ENCODE results near the gene SPTY2D1. TPM values are rescaled to one million over a fixed set of nuclear protein-coding genes. Genes with fewer than 3 reads are reported as not detected.
"Not testable (repeated sequence)": the region's sequence is repeated elsewhere in the genome, so short reads cannot be mapped to it uniquely, and the experiment has no call there.

Gene SPTY2D1
- total and polyA plus RNA-seq, 12 donors: 1.9 to 18.8 (median 9.9) TPM

DNA sequence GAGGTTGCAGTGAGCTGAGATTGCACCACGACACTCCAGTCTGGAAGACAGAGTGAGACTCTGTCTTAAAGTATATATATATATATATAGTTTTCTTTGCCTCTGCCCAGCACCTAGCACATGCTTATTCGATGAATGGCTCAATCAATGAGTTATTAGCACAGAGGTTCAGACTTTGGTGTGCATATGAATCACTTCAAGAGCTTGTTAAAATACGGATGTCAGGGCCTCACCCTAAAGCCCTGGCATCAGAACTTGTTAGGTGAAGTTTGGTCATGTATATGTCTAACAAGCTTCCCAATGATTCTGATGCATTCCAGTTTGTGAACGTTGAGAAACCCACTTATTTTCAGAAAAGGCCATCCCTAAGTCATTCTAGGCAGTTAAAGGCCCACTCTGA, 42.7 kb upstream of the SPTY2D1 start:
- Histone ChIP-seq H3K36me3 (no peaks in the 10 kb centered on the region), H3K27me3 (no peaks in the 10 kb centered on the region), H3K4me3 (no peak overlapping the region), H3K4me1 (no peaks in the 10 kb centered on the region), H3K9me3 (no peaks in the 10 kb centered on the region), H3K27ac (no peak overlapping the region)
- intact Hi-C loops (cut with DNase I): no loop called here
- WGBS, 2 donors: 64 to 86% methylated on average over 4 of the region's 4 CpGs
- no peak for DNase-seq
- TF ChIP-seq, protein P1, sequence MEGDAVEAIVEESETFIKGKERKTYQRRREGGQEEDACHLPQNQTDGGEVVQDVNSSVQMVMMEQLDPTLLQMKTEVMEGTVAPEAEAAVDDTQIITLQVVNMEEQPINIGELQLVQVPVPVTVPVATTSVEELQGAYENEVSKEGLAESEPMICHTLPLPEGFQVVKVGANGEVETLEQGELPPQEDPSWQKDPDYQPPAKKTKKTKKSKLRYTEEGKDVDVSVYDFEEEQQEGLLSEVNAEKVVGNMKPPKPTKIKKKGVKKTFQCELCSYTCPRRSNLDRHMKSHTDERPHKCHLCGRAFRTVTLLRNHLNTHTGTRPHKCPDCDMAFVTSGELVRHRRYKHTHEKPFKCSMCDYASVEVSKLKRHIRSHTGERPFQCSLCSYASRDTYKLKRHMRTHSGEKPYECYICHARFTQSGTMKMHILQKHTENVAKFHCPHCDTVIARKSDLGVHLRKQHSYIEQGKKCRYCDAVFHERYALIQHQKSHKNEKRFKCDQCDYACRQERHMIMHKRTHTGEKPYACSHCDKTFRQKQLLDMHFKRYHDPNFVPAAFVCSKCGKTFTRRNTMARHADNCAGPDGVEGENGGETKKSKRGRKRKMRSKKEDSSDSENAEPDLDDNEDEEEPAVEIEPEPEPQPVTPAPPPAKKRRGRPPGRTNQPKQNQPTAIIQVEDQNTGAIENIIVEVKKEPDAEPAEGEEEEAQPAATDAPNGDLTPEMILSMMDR (IDR thresholded peaks at IDR 0.05): no peak
- no peak for ATAC-seq

DNA sequence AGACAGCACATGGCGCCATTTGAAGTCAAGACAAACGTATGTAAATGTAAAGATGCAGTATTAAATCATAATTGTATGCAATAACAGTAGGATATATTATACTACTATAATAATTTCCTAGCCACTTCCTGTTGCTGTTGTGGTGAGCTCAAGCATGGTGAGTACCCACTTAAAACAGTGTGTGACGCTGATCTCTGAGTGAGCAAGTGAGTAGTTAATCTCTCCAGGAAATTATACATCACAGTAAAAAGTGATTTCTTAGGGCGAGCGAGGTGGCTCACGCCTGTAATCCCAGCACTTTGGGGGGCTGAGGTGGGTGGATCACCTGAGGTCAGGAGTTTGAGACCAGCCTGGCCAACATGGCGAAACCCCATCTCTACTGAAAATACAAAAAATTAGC, 38.1 kb upstream of the SPTY2D1 start:
- peaks cover 0 to 11% (median 0%) of the 10 kb centered on the region in 9 donors for H3K4me1 ChIP-seq
- ATAC-seq: not testable (repeated sequence)

DNA sequence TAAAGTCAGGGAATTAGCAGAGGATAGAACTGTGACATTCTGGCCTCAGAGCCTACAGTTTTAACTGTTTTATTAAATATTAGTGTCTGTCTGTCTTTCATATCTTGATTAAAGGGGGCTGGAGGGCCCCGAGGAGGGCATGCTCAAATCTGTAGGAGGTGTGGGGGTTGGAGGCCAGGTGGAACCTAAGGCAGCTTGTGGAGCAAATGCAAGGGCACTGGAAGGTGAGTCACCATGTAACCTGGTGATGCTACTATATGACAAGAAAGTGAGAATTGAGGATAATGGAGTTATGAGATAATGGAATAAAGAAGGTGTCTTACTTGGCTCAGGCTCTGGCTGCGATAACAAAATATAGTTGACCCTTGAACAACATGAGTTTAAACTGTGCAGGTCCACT, 37.1 kb upstream of the SPTY2D1 start:
- TF ChIP-seq, protein P1 (IDR thresholded peaks at IDR 0.05): no peak
- no peak for ATAC-seq
- Histone ChIP-seq H3K4me1 (peaks cover 0 to 11% (median 0%) of the 10 kb centered on the region in 9 donors), H3K9me3 (no peaks in the 10 kb centered on the region), H3K36me3 (no peaks in the 10 kb centered on the region), H3K4me3 (no peak overlapping the region), H3K27ac (no peak overlapping the region), H3K27me3 (peaks cover 0 to 4% (median 2%) of the 10 kb centered on the region in 7 donors)
- WGBS, 2 donors: 80 to 89% methylated on average over 2 of the region's 2 CpGs
- intact Hi-C loops (cut with DNase I): no loop called here
- DNase-seq: no peak

More for the DNA sequence above, 38.1 kb upstream of the SPTY2D1 start:
- H3K9me3 ChIP-seq; H3K36me3 ChIP-seq; H3K4me3 ChIP-seq; DNase-seq; H3K27ac ChIP-seq; H3K27me3 ChIP-seq; intact Hi-C loops (cut with DNase I): not testable (repeated sequence)
- 79 to 90% methylated on average over 7 of the region's 7 CpGs for WGBS, 2 donors

DNA sequence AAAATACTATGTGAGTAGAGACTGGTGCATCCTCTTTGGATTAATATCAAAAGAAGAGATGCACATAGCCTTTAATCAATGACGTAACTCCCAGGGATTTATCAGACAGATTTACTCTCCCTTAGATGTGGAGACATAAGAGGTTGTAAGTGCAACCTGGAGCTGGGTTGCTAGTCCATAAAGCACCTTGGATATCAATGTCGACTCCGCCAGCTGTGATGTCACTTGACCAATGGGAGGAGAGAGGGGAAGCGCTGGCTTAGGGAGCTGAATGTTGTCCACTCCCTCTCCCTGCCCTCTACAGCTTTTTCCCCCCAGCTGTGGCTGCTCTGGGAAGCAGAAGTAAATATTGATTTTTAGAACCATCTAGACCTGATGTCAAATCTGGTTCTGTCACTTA, 35.6 kb upstream of the SPTY2D1 start:
- TF ChIP-seq, protein P1 (IDR thresholded peaks at IDR 0.05): no peak

DNA sequence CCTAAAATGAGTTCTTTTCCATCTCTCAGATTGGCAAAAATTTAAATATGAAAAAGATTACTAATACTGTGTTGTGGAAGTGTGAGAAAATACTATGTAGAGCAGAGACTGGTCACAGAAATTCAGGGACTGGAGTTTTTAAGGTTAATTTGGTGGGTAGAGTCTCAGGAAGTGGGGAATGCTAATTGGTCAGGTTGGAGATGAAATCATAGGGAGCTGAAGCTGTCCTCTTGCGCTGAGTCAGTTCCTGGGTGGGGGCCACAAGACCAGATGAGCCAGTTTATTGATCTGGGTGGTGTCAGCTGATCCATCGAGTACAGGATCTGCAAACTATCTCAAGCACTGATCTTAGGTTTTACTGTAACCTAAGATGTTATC, 35.1 kb upstream of the SPTY2D1 start:
- Histone ChIP-seq H3K36me3 (no peaks in the 10 kb centered on the region), H3K4me1 (peaks cover 0 to 11% (median 0%) of the 10 kb centered on the region in 9 donors), H3K27me3 (peaks cover 0 to 9% (median 2%) of the 10 kb centered on the region in 7 donors), H3K27ac (no peak overlapping the region), H3K4me3 (no peak overlapping the region), H3K9me3 (no peaks in the 10 kb centered on the region)
- WGBS, 2 donors: 39 to 44% methylated on average over 2 of the region's 2 CpGs
- intact Hi-C loops (cut with DNase I): no loop called here
- DNase-seq: no peak
- TF ChIP-seq, protein P1 (IDR thresholded peaks at IDR 0.05): no peak
- no peak for ATAC-seq

More for the DNA sequence above, 35.6 kb upstream of the SPTY2D1 start:
- Histone ChIP-seq H3K27me3 (peaks cover 0 to 9% (median 2%) of the 10 kb centered on the region in 7 donors), H3K4me1 (peaks cover 0 to 11% (median 0%) of the 10 kb centered on the region in 9 donors), H3K4me3 (no peak overlapping the region), H3K36me3 (no peaks in the 10 kb centered on the region), H3K27ac (no peak overlapping the region), H3K9me3 (no peaks in the 10 kb centered on the region)
- intact Hi-C loops (cut with DNase I): no loop called here
- DNase-seq: no peak
- WGBS, 2 donors: 77 to 82% methylated on average over 4 of the region's 4 CpGs
- ATAC-seq: no peak

All from heart right ventricle (tissue), 16 donors.